Sigmoid colon (tissue), 4 donors: ENCODE data around the gene C10orf105.

Experiments used
- EP300 ChIP-seq, 4 donors: sonication (generic); formaldehyde crosslinking; IDR thresholded peaks; one replicate each; pipeline ENCODE4 v1.6.1; 2017; ENCODE audit warnings: antibody characterized with exemption in 4 of 4
- TF ChIP-seq, protein P1 (sequence below), 4 experiments: fragments of 450-650 bp in 3 of 4; fragments of 200-600 bp in 1 of 4; IDR thresholded peaks; one replicate each; pipeline ENCODE4 v1.5.1; 2016 to 2019; ENCODE audit warnings: antibody characterized with exemption in 4 of 4, mild to moderate bottlenecking in 3 of 4, moderate library complexity in 2 of 4

- no peak for TF ChIP-seq EP300 (IDR thresholded peaks at IDR 0.05)
- TF ChIP-seq, protein P1, sequence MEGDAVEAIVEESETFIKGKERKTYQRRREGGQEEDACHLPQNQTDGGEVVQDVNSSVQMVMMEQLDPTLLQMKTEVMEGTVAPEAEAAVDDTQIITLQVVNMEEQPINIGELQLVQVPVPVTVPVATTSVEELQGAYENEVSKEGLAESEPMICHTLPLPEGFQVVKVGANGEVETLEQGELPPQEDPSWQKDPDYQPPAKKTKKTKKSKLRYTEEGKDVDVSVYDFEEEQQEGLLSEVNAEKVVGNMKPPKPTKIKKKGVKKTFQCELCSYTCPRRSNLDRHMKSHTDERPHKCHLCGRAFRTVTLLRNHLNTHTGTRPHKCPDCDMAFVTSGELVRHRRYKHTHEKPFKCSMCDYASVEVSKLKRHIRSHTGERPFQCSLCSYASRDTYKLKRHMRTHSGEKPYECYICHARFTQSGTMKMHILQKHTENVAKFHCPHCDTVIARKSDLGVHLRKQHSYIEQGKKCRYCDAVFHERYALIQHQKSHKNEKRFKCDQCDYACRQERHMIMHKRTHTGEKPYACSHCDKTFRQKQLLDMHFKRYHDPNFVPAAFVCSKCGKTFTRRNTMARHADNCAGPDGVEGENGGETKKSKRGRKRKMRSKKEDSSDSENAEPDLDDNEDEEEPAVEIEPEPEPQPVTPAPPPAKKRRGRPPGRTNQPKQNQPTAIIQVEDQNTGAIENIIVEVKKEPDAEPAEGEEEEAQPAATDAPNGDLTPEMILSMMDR (IDR thresholded peaks at IDR 0.05), result no peak
Measured at GRCh38 chr10:71726580-71727104, 7.1 kb upstream of the C10orf105 start.
